Neural cell (in vitro differentiated cells): Measurements from ENCODE around the gene BICC1. TPM values are rescaled to one million over a fixed set of nuclear protein-coding genes. Genes with fewer than 3 reads are reported as not detected.

ENCODE experiments used
- H2AFZ ChIP-seq: fragments of 200-600, 300-800 bp; sonication (generic), shearing (Covaris generic); 2 replicates; pipeline ENCODE4 v1.6.0; 2014; ENCODE audit warnings: low read depth, mild to moderate bottlenecking, antibody characterized with exemption, low read length, moderate library complexity
- H3F3A ChIP-seq: fragments of 200-600 bp; shearing (Covaris generic); 2 replicates; pipeline ENCODE4 v1.6.1; 2016; ENCODE audit warnings: mild to moderate bottlenecking, moderate library complexity, mixed read lengths, antibody characterized with exemption, low read length; ENCODE audit not compliant: insufficient read depth, poor library complexity, severe bottlenecking
- H3K27ac ChIP-seq: fragments of 200-600, 300-800 bp; sonication (generic), shearing (Covaris generic); 2 replicates; pipeline ENCODE4 v1.5.1; 2014; ENCODE audit warnings: mild to moderate bottlenecking, low read length, moderate library complexity
- H3K27me3 ChIP-seq: fragments of 300-800, 200-600 bp; sonication (generic), shearing (Covaris generic); 2 replicates; pipeline ENCODE4 v1.6.0; 2014; ENCODE audit warnings: mild to moderate bottlenecking, low read depth, low read length, moderate library complexity; ENCODE audit not compliant: insufficient read depth
- H3K36me3 ChIP-seq: fragments of 300-800, 200-600 bp; sonication (generic), shearing (Covaris generic); 2 replicates; pipeline ENCODE4 v1.5.1; 2014; ENCODE audit warnings: mild to moderate bottlenecking, antibody characterized with exemption, low read length, moderate library complexity; ENCODE audit not compliant: insufficient read depth
- H3K4me2 ChIP-seq: fragments of 300-800, 200-600 bp; sonication (generic), shearing (Covaris generic); 2 replicates; pipeline ENCODE4 v1.6.0; 2014; ENCODE audit warnings: mild to moderate bottlenecking, low read length
- H3K4me3 ChIP-seq: fragments of 300-800, 200-600 bp; sonication (generic), shearing (Covaris generic); 2 replicates; pipeline ENCODE4 v1.5.1; 2014; ENCODE audit warnings: mild to moderate bottlenecking, low read length, moderate library complexity
- H3K79me2 ChIP-seq: fragments of 200-600 bp; shearing (Covaris generic); replicated peaks from 2 replicates; pipeline ENCODE4 v1.6.0; 2014; ENCODE audit warnings: mild to moderate bottlenecking, low read length, moderate library complexity; ENCODE audit not compliant: insufficient read depth
- H3K9ac ChIP-seq: fragments of 300-800, 200-600 bp; sonication (generic), shearing (Covaris generic); 2 replicates; pipeline ENCODE4 v1.6.1; 2016; ENCODE audit warnings: mild to moderate bottlenecking, low read length, mixed read lengths
- H3K9me2 ChIP-seq: fragments of 200-600 bp; shearing (Covaris generic); 2 replicates; pipeline ENCODE4 v1.6.1; 2016; ENCODE audit warnings: mild to moderate bottlenecking, low read length, mixed read lengths; ENCODE audit not compliant: insufficient read depth
- H3K9me3 ChIP-seq: fragments of 200-600, 300-800 bp; sonication (generic), shearing (Covaris generic); 2 replicates; pipeline ENCODE4 v1.6.1; 2016; ENCODE audit warnings: mild to moderate bottlenecking, mixed run types, low read length, moderate library complexity, mixed read lengths
- H4K20me1 ChIP-seq: fragments of 200-600 bp; shearing (Covaris generic); 2 replicates; pipeline ENCODE4 v1.6.1; 2016; ENCODE audit warnings: mild to moderate bottlenecking, mixed run types; ENCODE audit not compliant: insufficient read depth
- EP300 ChIP-seq: fragments of 450-650 bp; conservative IDR thresholded peaks from 2 replicates; pipeline ENCODE4 v1.6.1; 2014; ENCODE audit warnings: antibody characterized with exemption, mild to moderate bottlenecking, moderate library complexity; ENCODE audit not compliant: poor library complexity, severe bottlenecking
- MXI1 ChIP-seq: fragments of 450-650 bp; conservative IDR thresholded peaks from 2 replicates; pipeline ENCODE4 v1.6.1; 2014; ENCODE audit warnings: antibody characterized with exemption, mild to moderate bottlenecking; ENCODE audit not compliant: poor library complexity, severe bottlenecking
- POLR2AphosphoS5 ChIP-seq: IDR thresholded peaks from 2 replicates; pipeline ENCODE4 v1.6.1; 2012
- RAD21 ChIP-seq: fragments of 450-650 bp; conservative IDR thresholded peaks from 2 replicates; pipeline ENCODE4 v1.6.1; 2014; ENCODE audit warnings: antibody characterized with exemption, mild to moderate bottlenecking, moderate library complexity
- SMC3 ChIP-seq: fragments of 450-650 bp; conservative IDR thresholded peaks from 2 replicates; pipeline ENCODE4 v1.6.1; 2014; ENCODE audit warnings: antibody characterized with exemption, mild to moderate bottlenecking, moderate library complexity; ENCODE audit not compliant: poor library complexity
- TAF1 ChIP-seq: IDR thresholded peaks from 2 replicates; pipeline ENCODE4 v1.6.1; 2012; ENCODE audit warnings: low read depth
- polyA plus RNA-seq: library from polyadenylated mRNA; depleted of rRNA; stranded (reverse); fragments of >200 nt; gene quantifications from 2 replicates; pipeline ENCODE4 v1.2.3, GENCODE V29; 2014
- TF ChIP-seq, protein P1 (sequence below): fragments of 450-650 bp; IDR thresholded peaks from 2 replicates; pipeline ENCODE4 v1.5.1; 2014; ENCODE audit warnings: antibody characterized with exemption, mild to moderate bottlenecking, moderate library complexity; ENCODE audit not compliant: poor library complexity, severe bottlenecking
- TF ChIP-seq, protein P2 (sequence below): IDR thresholded peaks from 2 replicates; pipeline ENCODE4 v1.6.1; 2012; ENCODE audit warnings: borderline replicate concordance

Gene BICC1
- polyA plus RNA-seq, 1 donor from 2014 or later, result 7.6 TPM

DNA sequence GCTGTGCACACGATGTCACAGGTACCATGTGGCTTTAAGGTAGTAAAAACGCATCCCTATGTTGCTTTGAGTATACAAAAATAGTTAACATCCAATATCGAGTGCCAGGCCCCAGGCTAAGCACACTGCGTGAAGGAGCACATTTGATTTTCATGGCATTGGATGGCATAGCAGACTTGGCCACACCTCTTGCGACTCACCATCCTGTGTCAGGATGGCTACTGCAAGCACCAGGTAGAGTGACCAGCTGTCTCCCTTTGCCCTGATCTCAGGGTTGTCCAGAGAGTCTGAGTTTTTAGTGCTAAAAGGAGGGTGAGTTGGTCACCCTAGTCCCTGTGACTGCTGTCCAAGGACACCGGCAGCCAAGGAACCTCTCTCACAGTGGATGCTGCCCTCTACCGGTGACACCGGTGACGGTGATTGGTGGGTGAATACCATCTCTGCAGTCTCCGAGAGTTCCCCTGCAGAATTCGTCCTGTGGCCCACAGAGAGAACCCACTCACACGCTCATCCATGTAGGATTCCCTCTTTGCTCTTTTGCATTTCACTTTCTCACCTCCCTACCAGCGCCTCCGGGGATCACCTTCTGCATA, 76.1 kb downstream of the BICC1 start (continued):
- TF ChIP-seq, protein P1, sequence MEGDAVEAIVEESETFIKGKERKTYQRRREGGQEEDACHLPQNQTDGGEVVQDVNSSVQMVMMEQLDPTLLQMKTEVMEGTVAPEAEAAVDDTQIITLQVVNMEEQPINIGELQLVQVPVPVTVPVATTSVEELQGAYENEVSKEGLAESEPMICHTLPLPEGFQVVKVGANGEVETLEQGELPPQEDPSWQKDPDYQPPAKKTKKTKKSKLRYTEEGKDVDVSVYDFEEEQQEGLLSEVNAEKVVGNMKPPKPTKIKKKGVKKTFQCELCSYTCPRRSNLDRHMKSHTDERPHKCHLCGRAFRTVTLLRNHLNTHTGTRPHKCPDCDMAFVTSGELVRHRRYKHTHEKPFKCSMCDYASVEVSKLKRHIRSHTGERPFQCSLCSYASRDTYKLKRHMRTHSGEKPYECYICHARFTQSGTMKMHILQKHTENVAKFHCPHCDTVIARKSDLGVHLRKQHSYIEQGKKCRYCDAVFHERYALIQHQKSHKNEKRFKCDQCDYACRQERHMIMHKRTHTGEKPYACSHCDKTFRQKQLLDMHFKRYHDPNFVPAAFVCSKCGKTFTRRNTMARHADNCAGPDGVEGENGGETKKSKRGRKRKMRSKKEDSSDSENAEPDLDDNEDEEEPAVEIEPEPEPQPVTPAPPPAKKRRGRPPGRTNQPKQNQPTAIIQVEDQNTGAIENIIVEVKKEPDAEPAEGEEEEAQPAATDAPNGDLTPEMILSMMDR, result no peak
- TF ChIP-seq EP300, result no peak

DNA sequence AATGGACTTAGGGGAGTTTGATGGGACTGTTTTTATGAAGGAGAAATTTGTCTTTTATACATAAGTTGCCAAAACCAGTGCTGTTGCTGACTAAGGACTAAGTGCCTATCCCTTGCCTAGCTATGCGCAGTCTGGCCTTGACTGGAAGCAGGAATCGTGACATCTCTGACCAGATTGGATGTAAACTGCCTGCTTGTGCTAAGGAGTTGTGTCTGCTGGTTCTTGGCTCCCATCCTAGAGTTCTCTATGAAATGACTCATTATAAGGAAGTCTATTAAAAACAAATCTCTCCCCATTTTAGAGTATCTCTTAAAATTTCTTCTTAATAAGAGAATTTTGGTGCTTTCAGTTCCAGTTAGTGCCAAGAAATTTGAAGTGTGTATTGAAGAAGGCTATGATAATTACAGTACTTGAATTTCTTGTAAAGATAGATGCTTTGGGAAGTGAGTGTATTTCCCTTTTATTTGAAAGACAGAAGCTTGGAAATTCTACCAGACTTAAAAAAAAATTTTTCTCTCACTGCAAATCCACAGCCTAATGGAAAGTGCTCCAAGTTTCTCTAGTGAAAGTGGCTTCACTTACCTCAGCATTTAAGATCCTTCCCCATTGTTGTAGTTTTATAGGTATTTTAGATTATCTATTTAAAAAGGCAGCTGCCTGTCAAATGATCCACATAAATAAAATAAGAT, 77.6 kb downstream of the BICC1 start:
- Histone ChIP-seq H3K9me3 (no peaks in the 10 kb centered on the region), H2AFZ (no peak overlapping the region), H3K4me2 (no peak overlapping the region), H3K79me2 (no peaks in the 10 kb centered on the region), H3F3A (no peaks in the 10 kb centered on the region), H3K9ac (no peak overlapping the region), H3K4me3 (no peak overlapping the region), H3K27ac (no peak overlapping the region), H3K27me3 (no peaks in the 10 kb centered on the region), H3K36me3 (no peaks in the 10 kb centered on the region), H4K20me1 (no peaks in the 10 kb centered on the region), H3K9me2 (no peaks in the 10 kb centered on the region)
- no peak for TF ChIP-seq EP300
- no peak for TF ChIP-seq TAF1
- no peak for TF ChIP-seq SMC3

DNA sequence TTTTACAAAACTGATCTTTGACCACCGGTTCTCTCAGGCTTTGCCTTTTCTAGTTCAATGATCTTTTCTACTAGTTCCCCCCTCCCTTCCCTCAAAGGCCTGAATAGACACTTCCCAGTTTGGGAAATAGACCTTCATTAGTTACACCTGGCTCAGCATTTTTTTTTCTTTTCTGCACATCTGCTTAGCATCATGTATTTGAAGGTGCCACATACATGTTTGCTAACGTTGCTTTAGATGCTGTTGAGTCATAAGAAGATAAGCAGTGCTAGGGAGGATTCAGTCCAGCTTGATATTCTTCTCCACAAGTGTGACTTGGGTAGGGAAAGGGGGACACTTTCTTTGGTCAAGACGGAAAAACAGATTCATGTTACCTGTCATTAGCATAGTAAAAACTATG, 78.3 kb downstream of the BICC1 start:
- Histone ChIP-seq H3K36me3 (no peaks in the 10 kb centered on the region), H3K4me2 (no peak overlapping the region), H3F3A (no peaks in the 10 kb centered on the region), H3K9me2 (no peaks in the 10 kb centered on the region), H3K79me2 (no peaks in the 10 kb centered on the region), H3K9me3 (no peaks in the 10 kb centered on the region), H3K27me3 (no peaks in the 10 kb centered on the region), H4K20me1 (no peaks in the 10 kb centered on the region), H3K27ac (no peak overlapping the region), H3K9ac (no peak overlapping the region), H3K4me3 (no peak overlapping the region), H2AFZ (no peak overlapping the region)
- TF ChIP-seq POLR2AphosphoS5 (no peak), SMC3 (no peak), RAD21 (no peak), MXI1 (no peak)
- TF ChIP-seq, protein P1, result no peak
- TF ChIP-seq, protein P2, sequence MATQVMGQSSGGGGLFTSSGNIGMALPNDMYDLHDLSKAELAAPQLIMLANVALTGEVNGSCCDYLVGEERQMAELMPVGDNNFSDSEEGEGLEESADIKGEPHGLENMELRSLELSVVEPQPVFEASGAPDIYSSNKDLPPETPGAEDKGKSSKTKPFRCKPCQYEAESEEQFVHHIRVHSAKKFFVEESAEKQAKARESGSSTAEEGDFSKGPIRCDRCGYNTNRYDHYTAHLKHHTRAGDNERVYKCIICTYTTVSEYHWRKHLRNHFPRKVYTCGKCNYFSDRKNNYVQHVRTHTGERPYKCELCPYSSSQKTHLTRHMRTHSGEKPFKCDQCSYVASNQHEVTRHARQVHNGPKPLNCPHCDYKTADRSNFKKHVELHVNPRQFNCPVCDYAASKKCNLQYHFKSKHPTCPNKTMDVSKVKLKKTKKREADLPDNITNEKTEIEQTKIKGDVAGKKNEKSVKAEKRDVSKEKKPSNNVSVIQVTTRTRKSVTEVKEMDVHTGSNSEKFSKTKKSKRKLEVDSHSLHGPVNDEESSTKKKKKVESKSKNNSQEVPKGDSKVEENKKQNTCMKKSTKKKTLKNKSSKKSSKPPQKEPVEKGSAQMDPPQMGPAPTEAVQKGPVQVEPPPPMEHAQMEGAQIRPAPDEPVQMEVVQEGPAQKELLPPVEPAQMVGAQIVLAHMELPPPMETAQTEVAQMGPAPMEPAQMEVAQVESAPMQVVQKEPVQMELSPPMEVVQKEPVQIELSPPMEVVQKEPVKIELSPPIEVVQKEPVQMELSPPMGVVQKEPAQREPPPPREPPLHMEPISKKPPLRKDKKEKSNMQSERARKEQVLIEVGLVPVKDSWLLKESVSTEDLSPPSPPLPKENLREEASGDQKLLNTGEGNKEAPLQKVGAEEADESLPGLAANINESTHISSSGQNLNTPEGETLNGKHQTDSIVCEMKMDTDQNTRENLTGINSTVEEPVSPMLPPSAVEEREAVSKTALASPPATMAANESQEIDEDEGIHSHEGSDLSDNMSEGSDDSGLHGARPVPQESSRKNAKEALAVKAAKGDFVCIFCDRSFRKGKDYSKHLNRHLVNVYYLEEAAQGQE, result no peak
